Activated CD4-positive, alpha-beta memory T cell treated with anti-CD3 and anti-CD28 coated beads, Interleukin-2, amount 10 ng/mL, durations not matched to agents 7 days and 5 days (primary cell): ENCODE results near the gene PSME3IP1. TPM values are rescaled to one million over a fixed set of nuclear protein-coding genes. Genes with fewer than 3 reads are reported as not detected.

Source experiments
- CTCF ChIA-PET: fragments of 350-600 bp; sonication (Branson Sonifier 250); formaldehyde crosslinking; loops from one replicate; lab custom pipeline; 2021; ENCODE audit warnings: antibody characterized with exemption, inconsistent platforms; lab: Charles Lee
- POLR2A ChIA-PET: fragments of 350-600 bp; sonication (Branson Sonifier 250); formaldehyde crosslinking; loops from one replicate; lab custom pipeline; 2021; ENCODE audit warnings: antibody characterized with exemption; lab: Charles Lee
- DNase-seq: peaks from one replicate; pipeline ENCODE4 v3.0.0-alpha.2; 2020
- H3K27ac Mint-ChIP-seq: one replicate; pipeline ENCODE4 v1.8.0; 2021; ENCODE audit warnings: mild to moderate bottlenecking, mixed read lengths
- H3K27me3 Mint-ChIP-seq: one replicate; pipeline ENCODE4 v1.8.0; 2021; ENCODE audit warnings: mixed read lengths
- H3K36me3 Mint-ChIP-seq: one replicate; pipeline ENCODE4 v1.8.0; 2021; ENCODE audit warnings: low read depth, mixed read lengths
- H3K4me1 Mint-ChIP-seq: one replicate; pipeline ENCODE4 v1.8.0; 2021; ENCODE audit warnings: mixed read lengths
- H3K4me3 Mint-ChIP-seq: one replicate; pipeline ENCODE4 v1.8.0; 2021; ENCODE audit warnings: mild to moderate bottlenecking, mixed read lengths
- H3K9me3 Mint-ChIP-seq: one replicate; pipeline ENCODE4 v1.8.0; 2021; ENCODE audit warnings: mixed read lengths
- total RNA-seq, 2 experiments: library from RNA; stranded (reverse); gene quantifications; one replicate each; pipeline ENCODE4 v1.2.3, GENCODE V29; 2021

Gene PSME3IP1
- total RNA-seq, result 100 to 1,000 TPM; 112 to 115 TPM

GRCh38 chr16:57185945-57186871, at the start of gene PSME3IP1, which contains the start of gene RSPRY1:
Gene PSME3IP1 (minus strand): TSS chr16:57186039. CDS start chr16:57173854, 12,185 bp downstream.
Gene RSPRY1 (plus strand): TSS chr16:57186329. CDS start chr16:57204659, 18,330 bp downstream.
- Mint-ChIP-seq H3K4me3 (peak within 1 kb of the TSS; percentile 96), H3K27me3 (no peaks in the 10 kb centered on the region), H3K36me3 (peaks cover 17% of the 10 kb centered on the region), H3K9me3 (no peaks in the 10 kb centered on the region), H3K27ac (peak within 1 kb of the TSS; percentile 81), H3K4me1 (peaks cover 44% of the 10 kb centered on the region)
- ChIA-PET POLR2A (interaction anchor here (0.5 to 2.3 kb wide), 38 partner anchors 9 to 762 kb away, joined by 3 to 9 read pairs (median 3); partner anchors contain the start of genes ARL2BP, CIAPIN1, COQ9 and MT1E), CTCF (interaction anchor here (0.6 to 1.5 kb wide), 9 partner anchors 11 to 485 kb away, joined by 3 to 8 read pairs (median 3); no protein-coding TSS in a partner anchor)
- DNase-seq, result peak; percentile 99

DNA sequence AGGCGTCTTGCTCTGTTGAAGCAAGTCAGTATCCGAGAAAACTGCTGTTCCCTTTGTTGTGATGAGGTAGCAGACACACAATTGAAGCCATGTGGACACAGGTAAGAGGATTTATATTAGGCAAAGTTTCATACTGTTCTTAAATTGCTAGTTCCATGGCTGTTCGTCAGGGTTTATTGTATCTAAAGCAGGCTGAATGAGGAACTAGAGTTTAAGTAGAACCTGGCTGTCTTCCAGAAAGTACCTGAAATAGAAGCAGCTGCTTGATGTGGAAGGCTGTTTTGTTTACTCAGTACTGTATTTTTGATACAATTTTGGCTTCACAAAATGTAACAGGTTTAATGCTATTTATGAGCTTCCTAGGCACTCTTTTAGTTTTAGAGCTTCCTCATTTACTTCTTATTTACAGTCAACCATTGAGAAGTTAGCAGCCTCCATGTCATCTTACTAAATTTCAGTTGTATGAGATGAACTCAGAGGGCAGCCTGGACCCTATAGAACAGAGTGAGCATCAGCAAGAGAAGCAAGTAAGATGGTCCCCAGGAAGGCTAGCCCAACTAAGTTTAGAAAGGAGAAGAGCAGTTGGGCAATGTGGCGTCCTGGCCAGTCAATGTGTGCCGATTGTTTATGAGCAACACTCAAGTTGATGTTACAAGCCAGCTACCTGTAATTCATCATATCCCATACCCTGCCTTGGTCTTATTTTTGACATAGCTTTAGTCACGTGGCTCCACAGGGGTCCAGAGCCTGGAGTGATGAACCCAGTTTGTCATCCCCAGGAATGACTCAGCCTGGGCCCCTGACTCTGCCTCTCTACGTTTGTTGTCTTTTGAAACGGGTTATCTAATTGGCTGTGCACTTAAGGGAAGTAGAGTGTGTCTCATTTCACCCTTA, 49.5 kb upstream of the PSME3IP1 start:
- peaks cover 14% of the 10 kb centered on the region for H3K4me1 Mint-ChIP-seq
- no peak overlapping the region for H3K27ac Mint-ChIP-seq
- H3K27me3 Mint-ChIP-seq, result no peaks in the 10 kb centered on the region
- no peak overlapping the region for H3K4me3 Mint-ChIP-seq
- ChIA-PET POLR2A (interaction anchor here (1.5 kb wide), 1 partner anchor 10 kb away, joined by 6 read pairs; the partner anchor contains the start of gene ARL2BP), CTCF (no interaction called here)
- H3K9me3 Mint-ChIP-seq, result no peaks in the 10 kb centered on the region
- peaks cover 68% of the 10 kb centered on the region for H3K36me3 Mint-ChIP-seq
- no peak for DNase-seq

GRCh38 chr16:57234707-57235092, 48.9 kb upstream of the PSME3IP1 start:
- CTCF ChIA-PET, result no interaction called here
- Mint-ChIP-seq H3K4me3 (no peak overlapping the region), H3K36me3 (peaks cover 69% of the 10 kb centered on the region)

DNA sequence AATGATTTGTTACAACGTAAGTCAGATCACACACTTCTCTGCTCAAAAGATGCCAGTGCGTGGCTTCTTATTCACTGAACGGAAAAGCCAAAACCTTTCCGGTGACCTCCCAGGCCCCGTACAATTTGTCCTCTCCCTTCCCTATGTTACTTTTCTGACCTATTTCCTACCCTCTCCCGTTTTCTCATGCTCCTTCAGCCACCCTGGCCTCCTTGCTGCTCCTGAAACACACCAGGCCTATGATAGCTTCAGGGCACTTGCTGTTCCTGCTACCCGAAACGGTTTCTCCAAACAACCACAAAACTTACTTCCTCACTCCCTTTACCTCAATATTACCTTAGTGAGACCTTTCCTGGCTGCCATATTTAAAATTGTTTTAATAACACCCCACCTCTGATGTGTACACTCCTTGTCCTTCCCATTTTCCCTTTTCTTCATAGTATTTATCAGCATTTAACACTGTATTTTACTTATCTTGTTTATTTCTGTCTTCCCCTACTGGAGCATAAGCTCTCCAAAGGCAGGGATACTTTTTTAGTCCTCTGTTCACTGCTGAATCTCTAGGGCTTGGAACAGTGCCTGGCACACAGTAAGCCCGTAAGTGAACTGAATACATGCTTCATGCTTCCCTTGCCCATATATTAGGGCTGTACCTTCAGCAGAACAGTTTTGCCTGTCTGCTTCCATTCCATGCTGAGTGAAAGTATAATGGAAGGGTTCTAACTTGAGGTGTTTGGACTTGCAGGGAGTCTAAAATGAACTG, 48.3 kb upstream of the PSME3IP1 start:
- Mint-ChIP-seq H3K4me3 (no peak overlapping the region), H3K27ac (no peak overlapping the region), H3K27me3 (no peaks in the 10 kb centered on the region), H3K9me3 (no peaks in the 10 kb centered on the region), H3K4me1 (peaks cover 12% of the 10 kb centered on the region), H3K36me3 (peaks cover 65% of the 10 kb centered on the region)
- no peak for DNase-seq
- POLR2A ChIA-PET, result no interaction called here
- CTCF ChIA-PET, result interaction anchor here (0.5 kb wide), 1 partner anchor 534 kb away, joined by 3 read pairs; no protein-coding TSS in a partner anchor

More at GRCh38 chr16:57234707-57235092, 48.9 kb upstream of the PSME3IP1 start:
- Mint-ChIP-seq H3K27ac (no peak overlapping the region), H3K9me3 (no peaks in the 10 kb centered on the region), H3K4me1 (peaks cover 14% of the 10 kb centered on the region), H3K27me3 (no peaks in the 10 kb centered on the region)
- POLR2A ChIA-PET, result interaction anchor here (1.5 kb wide), 1 partner anchor 11 kb away, joined by 6 read pairs; the partner anchor contains the start of gene ARL2BP
- no peak for DNase-seq

GRCh38 chr16:57231821-57232350, 46.0 kb upstream of the PSME3IP1 start:
- ChIA-PET CTCF (interaction anchor here (0.6 kb wide), 1 partner anchor 124 kb away, joined by 6 read pairs; no protein-coding TSS in a partner anchor), POLR2A (no interaction called here)
- no peaks in the 10 kb centered on the region for H3K27me3 Mint-ChIP-seq
- peaks cover 69% of the 10 kb centered on the region for H3K36me3 Mint-ChIP-seq
- no peak for DNase-seq
- H3K4me3 Mint-ChIP-seq, result no peak overlapping the region
- no peak overlapping the region for H3K27ac Mint-ChIP-seq
- no peaks in the 10 kb centered on the region for H3K9me3 Mint-ChIP-seq
- H3K4me1 Mint-ChIP-seq, result peaks cover 11% of the 10 kb centered on the region

DNA sequence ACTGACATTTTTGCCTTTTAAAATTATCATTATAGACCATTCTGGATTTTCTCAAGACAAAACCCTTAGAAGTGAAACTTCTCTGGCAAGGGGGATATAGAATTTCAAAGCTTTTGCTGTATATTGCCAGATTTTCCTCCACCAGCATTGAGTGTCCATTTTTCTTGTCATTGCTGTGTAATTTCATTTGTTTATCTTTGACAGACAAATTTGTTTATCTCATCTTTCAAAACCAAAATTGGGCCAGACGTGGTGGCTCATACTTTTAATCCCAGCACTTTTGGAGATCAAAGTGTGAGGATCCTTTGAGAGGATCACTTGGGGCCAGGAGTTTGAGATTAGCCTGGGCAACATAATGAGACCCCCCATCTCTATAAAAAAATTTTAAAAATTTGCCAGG, 43.2 kb upstream of the PSME3IP1 start:
- Mint-ChIP-seq H3K27me3 (no peaks in the 10 kb centered on the region), H3K27ac (no peak overlapping the region), H3K9me3 (no peaks in the 10 kb centered on the region), H3K4me3 (no peak overlapping the region), H3K36me3 (peaks cover 61% of the 10 kb centered on the region), H3K4me1 (no peaks in the 10 kb centered on the region)
- CTCF ChIA-PET, result no interaction called here
- POLR2A ChIA-PET, result no interaction called here
- no peak for DNase-seq

DNA sequence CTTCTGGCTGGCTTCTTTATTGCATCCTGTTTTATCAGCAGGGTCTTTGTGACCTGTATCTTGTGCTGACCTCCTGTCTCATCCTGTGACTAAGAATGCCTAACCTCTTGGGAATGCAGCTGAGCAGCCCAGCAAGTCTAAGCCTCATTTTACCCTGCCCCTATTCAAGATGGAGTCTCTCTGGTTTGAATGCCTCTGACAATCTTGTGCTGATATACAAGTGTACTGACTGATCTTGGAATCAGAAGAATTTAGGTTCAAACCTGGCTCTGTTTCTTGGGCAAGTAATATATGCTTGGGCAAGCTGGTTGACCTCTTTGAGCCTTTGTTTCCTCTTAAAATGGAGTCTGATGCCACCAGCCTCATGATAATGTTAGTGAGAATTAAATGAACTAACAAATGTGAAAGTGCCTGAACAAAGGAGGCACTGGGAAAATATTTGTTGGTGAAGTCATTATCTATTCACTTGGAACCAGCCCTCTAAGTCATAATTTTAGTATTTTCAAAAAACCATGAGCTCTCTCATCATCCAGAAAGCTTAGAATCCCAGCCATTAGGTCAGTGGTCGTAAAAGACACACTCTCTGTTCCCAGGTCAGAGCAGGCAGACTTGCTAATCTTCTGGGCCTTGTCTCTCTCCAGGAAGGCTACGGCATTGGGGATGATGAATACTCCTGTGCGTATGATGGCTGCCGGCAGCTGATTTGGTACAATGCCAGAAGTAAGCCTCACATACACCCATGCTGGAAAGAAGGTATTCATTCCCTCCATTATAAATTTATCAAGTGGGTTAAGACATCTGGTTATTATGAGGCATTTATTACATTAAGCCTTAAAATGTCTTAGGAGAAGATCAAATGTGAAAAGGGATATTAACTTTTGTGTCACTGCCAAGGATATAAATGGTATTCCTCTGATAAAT, 41.1 kb upstream of the PSME3IP1 start:
- Mint-ChIP-seq H3K9me3 (no peaks in the 10 kb centered on the region), H3K4me3 (no peak overlapping the region), H3K27me3 (no peaks in the 10 kb centered on the region), H3K4me1 (no peaks in the 10 kb centered on the region), H3K27ac (no peak overlapping the region), H3K36me3 (peaks cover 66% of the 10 kb centered on the region)
- ChIA-PET POLR2A (no interaction called here), CTCF (no interaction called here)
- DNase-seq, result no peak

DNA sequence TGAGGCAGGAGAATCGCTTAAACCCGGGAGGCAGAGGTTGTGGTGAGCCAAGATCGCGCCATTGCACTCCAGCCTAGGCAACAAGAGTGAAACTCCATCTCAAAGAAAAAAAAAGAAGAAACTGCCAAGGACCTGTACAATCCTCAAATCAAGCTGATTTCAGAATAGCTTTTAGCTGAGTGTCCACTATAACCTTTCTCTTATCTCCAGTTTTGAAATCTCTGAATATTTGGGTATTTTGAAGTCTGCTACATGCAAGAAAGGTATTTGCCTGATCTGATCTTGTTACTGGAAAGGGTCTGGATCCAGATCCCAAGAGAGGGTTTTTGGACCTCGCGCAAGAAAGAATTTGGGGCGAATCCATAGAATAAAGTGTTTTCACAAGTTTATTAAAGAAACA, 40.1 kb upstream of the PSME3IP1 start:
- no peaks in the 10 kb centered on the region for H3K4me1 Mint-ChIP-seq
- ChIA-PET CTCF (no interaction called here), POLR2A (no interaction called here)
- H3K4me3 Mint-ChIP-seq, result no peak overlapping the region
- no peaks in the 10 kb centered on the region for H3K9me3 Mint-ChIP-seq
- DNase-seq, result no peak
- no peaks in the 10 kb centered on the region for H3K27me3 Mint-ChIP-seq
- peaks cover 62% of the 10 kb centered on the region for H3K36me3 Mint-ChIP-seq
- no peak overlapping the region for H3K27ac Mint-ChIP-seq

GRCh38 chr16:57224651-57225335, 39.0 kb upstream of the PSME3IP1 start:
- CTCF ChIA-PET, result no interaction called here
- Mint-ChIP-seq H3K27me3 (no peaks in the 10 kb centered on the region), H3K36me3 (peaks cover 63% of the 10 kb centered on the region), H3K4me1 (no peaks in the 10 kb centered on the region), H3K27ac (no peak overlapping the region), H3K9me3 (no peaks in the 10 kb centered on the region), H3K4me3 (no peak overlapping the region)
- POLR2A ChIA-PET, result no interaction called here
- no peak for DNase-seq

DNA sequence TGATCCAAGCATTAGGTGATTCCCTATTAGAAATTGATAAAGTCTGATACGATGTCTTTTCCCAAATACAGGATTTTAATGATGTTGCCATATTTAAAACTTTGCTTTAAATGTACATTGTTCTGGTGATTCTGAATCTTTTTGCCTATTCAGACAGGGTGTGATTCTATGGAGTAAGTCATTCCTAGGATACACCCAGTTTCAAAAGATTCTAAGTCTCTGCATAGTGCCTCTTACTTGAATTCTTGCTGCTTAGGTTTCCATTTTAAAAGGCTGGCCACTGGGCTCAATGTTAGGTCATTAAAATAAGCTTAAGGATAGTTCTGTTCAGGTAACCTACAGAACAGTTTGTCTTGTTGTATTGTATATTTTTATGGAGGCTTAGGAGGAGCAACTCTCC, 37.2 kb upstream of the PSME3IP1 start:
- no peak overlapping the region for H3K27ac Mint-ChIP-seq
- no peak for DNase-seq
- POLR2A ChIA-PET, result no interaction called here
- H3K36me3 Mint-ChIP-seq, result peaks cover 73% of the 10 kb centered on the region
- CTCF ChIA-PET, result no interaction called here
- no peaks in the 10 kb centered on the region for H3K27me3 Mint-ChIP-seq
- no peak overlapping the region for H3K4me3 Mint-ChIP-seq
- H3K4me1 Mint-ChIP-seq, result no peaks in the 10 kb centered on the region
- H3K9me3 Mint-ChIP-seq, result peaks cover 10% of the 10 kb centered on the region

- peaks cover 37% of the 10 kb centered on the region for H3K9me3 Mint-ChIP-seq
- H3K27ac Mint-ChIP-seq, result no peak overlapping the region
- DNase-seq, result no peak
- ChIA-PET CTCF (no interaction called here), POLR2A (no interaction called here)
- H3K36me3 Mint-ChIP-seq, result peaks cover 91% of the 10 kb centered on the region
- no peaks in the 10 kb centered on the region for H3K4me1 Mint-ChIP-seq
- no peak overlapping the region for H3K4me3 Mint-ChIP-seq
- H3K27me3 Mint-ChIP-seq, result no peaks in the 10 kb centered on the region
These were observed 31.1 kb upstream of the PSME3IP1 start for GRCh38 chr16:57216968-57217367.
